CD4-positive, alpha-beta T cell (primary cell): Measurements from ENCODE around the gene MEGF9. TPM values are rescaled to one million over a fixed set of nuclear protein-coding genes. Genes with fewer than 3 reads are reported as not detected.
"Not testable (repeated sequence)": the region's sequence is repeated elsewhere in the genome, so short reads cannot be mapped to it uniquely, and the experiment has no call there.

ENCODE experiments used
- ATAC-seq: fragments of 200-7000 bp; cut with Tn5 transposase; one replicate; pipeline ENCODE4 v1.10.0; 2022; ENCODE audit warnings: mild to moderate bottlenecking; ENCODE audit not compliant: poor library complexity
- CTCF ChIA-PET: fragments of 350-600 bp; sonication (Branson Sonifier 250); formaldehyde crosslinking; loops from one replicate; lab custom pipeline; 2021; ENCODE audit warnings: antibody characterized with exemption, inconsistent platforms; lab: Charles Lee
- POLR2A ChIA-PET: fragments of 350-600 bp; sonication (Branson Sonifier 250); formaldehyde crosslinking; loops from one replicate; lab custom pipeline; 2021; ENCODE audit warnings: antibody characterized with exemption, inconsistent platforms; lab: Charles Lee
- DNase-seq, 14 experiments: peaks; one replicate each; pipeline ENCODE4 v3.0.0-alpha.2; 2013 to 2020; ENCODE audit warnings: mixed read lengths in 2 of 14
- H3K27ac ChIP-seq, 2 donors: one replicate each; pipeline versions ENCODE4 v1.5.1 to v1.7.0; 2013; ENCODE audit warnings: low read length in 2 of 2, low read depth in 1 of 2, mild to moderate bottlenecking in 1 of 2
- H3K27me3 ChIP-seq, 2 experiments: 1 replicate in 1 of 2; 2 replicates in 1 of 2; pipeline versions ENCODE4 v1.6.1 to v1.7.0; 2013; ENCODE audit warnings: low read length in 2 of 2, control low read depth in 1 of 2, mild to moderate bottlenecking in 1 of 2, moderate library complexity in 1 of 2; ENCODE audit not compliant: insufficient read depth in 2 of 2, control insufficient read depth in 1 of 2
- H3K36me3 ChIP-seq: one replicate; pipeline ENCODE4 v1.6.1; 2013; ENCODE audit warnings: low read length, control low read depth; ENCODE audit not compliant: insufficient read depth
- H3K4me1 ChIP-seq: one replicate; pipeline ENCODE4 v1.6.1; 2013; ENCODE audit warnings: low read length, control low read depth; ENCODE audit not compliant: insufficient read depth
- H3K4me3 ChIP-seq: one replicate; pipeline ENCODE4 v1.5.1; 2013; ENCODE audit warnings: mild to moderate bottlenecking, low read length, moderate library complexity
- H3K9me3 ChIP-seq, 2 experiments: 1 replicate in 1 of 2; 2 replicates in 1 of 2; pipeline versions ENCODE4 v1.6.1 to v1.7.0; 2013; ENCODE audit warnings: low read length in 2 of 2, mild to moderate bottlenecking in 2 of 2, control low read depth in 1 of 2, moderate library complexity in 1 of 2; ENCODE audit not compliant: control insufficient read depth in 1 of 2, insufficient read depth in 1 of 2
- H3K27ac Mint-ChIP-seq: one replicate; pipeline ENCODE4 v1.8.0; 2020; ENCODE audit warnings: mixed read lengths
- H3K27me3 Mint-ChIP-seq: one replicate; pipeline ENCODE4 v1.8.0; 2021; ENCODE audit warnings: mixed read lengths
- H3K36me3 Mint-ChIP-seq: one replicate; pipeline ENCODE4 v1.8.0; 2021; ENCODE audit warnings: low read depth, mixed read lengths
- H3K4me1 Mint-ChIP-seq: one replicate; pipeline ENCODE4 v1.8.0; 2021; ENCODE audit warnings: low read depth, mixed read lengths
- H3K4me3 Mint-ChIP-seq: one replicate; pipeline ENCODE4 v1.8.0; 2020; ENCODE audit warnings: mild to moderate bottlenecking, mixed read lengths
- H3K9me3 Mint-ChIP-seq: one replicate; pipeline ENCODE4 v1.8.0; 2020; ENCODE audit warnings: mixed read lengths
- intact Hi-C, 2 experiments: fragments of 100-400 bp; cut with DNase I in 1 of 2; cut with micrococcal nuclease in 1 of 2; formaldehyde crosslinking; loops; one replicate each; pipeline versions ENCODE4 v1.15.1 to v1.9.0; 2023 to 2025; cut with DNase I, micrococcal nuclease
- total RNA-seq, 174 experiments: library from RNA in 2 of 174; stranded (reverse) in 2 of 174; gene quantifications; one replicate each; pipeline ENCODE4 v1.2.3 and lab custom pipeline; 2021 to 2026
- TF ChIP-seq, protein P1 (sequence below): fragments of 200-600 bp; IDR thresholded peaks from one replicate; pipeline ENCODE4 v1.8.0; 2022; ENCODE audit warnings: antibody characterized with exemption, mild to moderate bottlenecking

Gene MEGF9
- total RNA-seq, 2 experiments from 2014 or later, result 4.0 to 4.5 TPM

- Mint-ChIP-seq H3K4me1 (no peaks in the 10 kb centered on the region), H3K27me3 (no peaks in the 10 kb centered on the region), H3K4me3 (no peak overlapping the region), H3K36me3 (peaks cover 33% of the 10 kb centered on the region), H3K9me3 (peaks cover 6% of the 10 kb centered on the region), H3K27ac (no peak overlapping the region)
- no peaks in the 10 kb centered on the region for H3K4me1 ChIP-seq
- POLR2A ChIA-PET, result no interaction called here
- no peak overlapping the region for H3K27ac ChIP-seq
- CTCF ChIA-PET, result interaction anchor here (0.6 kb wide), 1 partner anchor 29 kb away, joined by 3 read pairs; no protein-coding TSS in a partner anchor
- no peaks in the 10 kb centered on the region for H3K9me3 ChIP-seq
- ATAC-seq (no peak), DNase-seq (no peak)
- intact Hi-C loops, result no loop called here
- H3K27me3 ChIP-seq, result no peaks in the 10 kb centered on the region
- peaks cover 5% of the 10 kb centered on the region for H3K36me3 ChIP-seq
- TF ChIP-seq, protein P1, sequence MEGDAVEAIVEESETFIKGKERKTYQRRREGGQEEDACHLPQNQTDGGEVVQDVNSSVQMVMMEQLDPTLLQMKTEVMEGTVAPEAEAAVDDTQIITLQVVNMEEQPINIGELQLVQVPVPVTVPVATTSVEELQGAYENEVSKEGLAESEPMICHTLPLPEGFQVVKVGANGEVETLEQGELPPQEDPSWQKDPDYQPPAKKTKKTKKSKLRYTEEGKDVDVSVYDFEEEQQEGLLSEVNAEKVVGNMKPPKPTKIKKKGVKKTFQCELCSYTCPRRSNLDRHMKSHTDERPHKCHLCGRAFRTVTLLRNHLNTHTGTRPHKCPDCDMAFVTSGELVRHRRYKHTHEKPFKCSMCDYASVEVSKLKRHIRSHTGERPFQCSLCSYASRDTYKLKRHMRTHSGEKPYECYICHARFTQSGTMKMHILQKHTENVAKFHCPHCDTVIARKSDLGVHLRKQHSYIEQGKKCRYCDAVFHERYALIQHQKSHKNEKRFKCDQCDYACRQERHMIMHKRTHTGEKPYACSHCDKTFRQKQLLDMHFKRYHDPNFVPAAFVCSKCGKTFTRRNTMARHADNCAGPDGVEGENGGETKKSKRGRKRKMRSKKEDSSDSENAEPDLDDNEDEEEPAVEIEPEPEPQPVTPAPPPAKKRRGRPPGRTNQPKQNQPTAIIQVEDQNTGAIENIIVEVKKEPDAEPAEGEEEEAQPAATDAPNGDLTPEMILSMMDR, result no peak
- no peak overlapping the region for H3K4me3 ChIP-seq
Observed at GRCh38 chr9:120645760-120646159, 68.5 kb downstream of the MEGF9 start.

DNA sequence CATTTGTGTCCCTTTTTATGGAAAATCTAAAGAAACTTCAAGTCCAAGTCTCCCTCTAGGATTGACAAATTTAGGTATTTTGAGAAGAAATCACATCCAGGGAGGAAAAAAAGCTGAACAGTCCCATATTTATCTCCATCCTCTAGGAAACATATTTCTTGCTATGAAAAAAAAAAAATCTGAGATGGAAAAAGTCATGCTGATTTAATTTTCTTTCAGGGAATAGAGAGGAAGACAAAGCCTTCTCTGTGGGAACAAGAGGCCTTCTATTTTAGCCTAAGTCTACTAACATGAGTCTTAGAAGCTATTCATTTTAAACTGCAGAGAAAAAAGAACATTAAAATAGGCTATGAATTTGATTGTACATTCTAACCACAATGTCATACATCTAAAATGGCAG is 71.2 kb downstream of the MEGF9 start:
- no peaks in the 10 kb centered on the region for H3K4me1 Mint-ChIP-seq
- H3K36me3 Mint-ChIP-seq, result peaks cover 44% of the 10 kb centered on the region
- intact Hi-C loops, result no loop called here
- H3K27ac ChIP-seq, result no peak overlapping the region
- H3K9me3 Mint-ChIP-seq, result peaks cover 6% of the 10 kb centered on the region
- ChIA-PET CTCF (no interaction called here), POLR2A (no interaction called here)
- no peak overlapping the region for H3K27ac Mint-ChIP-seq
- no peaks in the 10 kb centered on the region for H3K27me3 ChIP-seq
- DNase-seq, result no peak
- no peak overlapping the region for H3K4me3 Mint-ChIP-seq
- no peak overlapping the region for H3K4me3 ChIP-seq
- H3K27me3 Mint-ChIP-seq, result no peaks in the 10 kb centered on the region
- no peaks in the 10 kb centered on the region for H3K4me1 ChIP-seq
- no peaks in the 10 kb centered on the region for H3K9me3 ChIP-seq
- TF ChIP-seq, protein P1, result no peak
- H3K36me3 ChIP-seq, result peaks cover 5% of the 10 kb centered on the region
- no peak for ATAC-seq

GRCh38 chr9:120642129-120642770 is 72.0 kb downstream of the MEGF9 start:
- no peaks in the 10 kb centered on the region for H3K4me1 Mint-ChIP-seq
- Histone ChIP-seq H3K4me3 (no peak overlapping the region), H3K27me3 (no peaks in the 10 kb centered on the region), H3K36me3 (peaks cover 5% of the 10 kb centered on the region), H3K4me1 (no peaks in the 10 kb centered on the region), H3K27ac (no peak overlapping the region), H3K9me3 (no peaks in the 10 kb centered on the region)
- intact Hi-C loops, result no loop called here
- H3K36me3 Mint-ChIP-seq, result peaks cover 45% of the 10 kb centered on the region
- CTCF ChIA-PET, result no interaction called here
- DNase-seq, result no peak
- TF ChIP-seq, protein P1, result no peak
- ATAC-seq, result no peak
- H3K4me3 Mint-ChIP-seq, result no peak overlapping the region
- H3K27me3 Mint-ChIP-seq, result no peaks in the 10 kb centered on the region
- peaks cover 6% of the 10 kb centered on the region for H3K9me3 Mint-ChIP-seq
- H3K27ac Mint-ChIP-seq, result no peak overlapping the region
- POLR2A ChIA-PET, result no interaction called here

GRCh38 chr9:120640874-120641273 is 73.4 kb downstream of the MEGF9 start:
- H3K4me1 Mint-ChIP-seq, POLR2A ChIA-PET, DNase-seq, H3K9me3 ChIP-seq, H3K4me1 ChIP-seq, ATAC-seq, H3K27me3 Mint-ChIP-seq, H3K36me3 ChIP-seq, H3K4me3 Mint-ChIP-seq, CTCF ChIA-PET, H3K27ac Mint-ChIP-seq, H3K9me3 Mint-ChIP-seq, H3K4me3 ChIP-seq, H3K27me3 ChIP-seq, H3K27ac ChIP-seq, intact Hi-C loops: not testable (repeated sequence)
- H3K36me3 Mint-ChIP-seq, result peaks cover 45% of the 10 kb centered on the region
